GM20000 (cell line): ENCODE measurements around the gene NINL.

Source experiments
- DNase-seq: peaks from one replicate; pipeline ENCODE4 v3.0.0; 2012; ENCODE audit warnings: low spot score
- TF ChIP-seq, protein P1 (sequence below): IDR thresholded peaks from 2 replicates; pipeline ENCODE4 v1.5.1; 2012; ENCODE audit warnings: mild to moderate bottlenecking, control low read depth; ENCODE audit errors: extremely low read depth, missing control alignments

The NINL gene

DNA sequence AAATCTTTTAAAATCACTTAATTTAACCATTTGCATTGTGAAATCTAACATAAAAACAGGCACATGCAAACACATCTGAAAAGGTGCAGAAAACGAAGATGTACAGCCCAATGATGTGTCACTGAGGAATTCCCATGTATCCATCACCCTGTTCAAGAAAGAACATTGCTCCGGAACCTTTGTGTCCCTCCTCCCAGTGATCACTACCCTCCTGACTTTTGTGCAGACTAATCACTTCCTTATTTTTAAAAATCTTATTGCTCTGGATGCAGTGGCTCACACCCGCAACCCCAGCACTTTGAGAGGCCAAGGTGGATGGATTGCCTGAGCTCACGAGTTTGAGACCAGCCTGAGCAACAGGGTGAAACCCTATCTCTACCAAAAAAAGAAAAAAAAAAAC lies 163.3 kb downstream of the NINL start:
- TF ChIP-seq, protein P1, sequence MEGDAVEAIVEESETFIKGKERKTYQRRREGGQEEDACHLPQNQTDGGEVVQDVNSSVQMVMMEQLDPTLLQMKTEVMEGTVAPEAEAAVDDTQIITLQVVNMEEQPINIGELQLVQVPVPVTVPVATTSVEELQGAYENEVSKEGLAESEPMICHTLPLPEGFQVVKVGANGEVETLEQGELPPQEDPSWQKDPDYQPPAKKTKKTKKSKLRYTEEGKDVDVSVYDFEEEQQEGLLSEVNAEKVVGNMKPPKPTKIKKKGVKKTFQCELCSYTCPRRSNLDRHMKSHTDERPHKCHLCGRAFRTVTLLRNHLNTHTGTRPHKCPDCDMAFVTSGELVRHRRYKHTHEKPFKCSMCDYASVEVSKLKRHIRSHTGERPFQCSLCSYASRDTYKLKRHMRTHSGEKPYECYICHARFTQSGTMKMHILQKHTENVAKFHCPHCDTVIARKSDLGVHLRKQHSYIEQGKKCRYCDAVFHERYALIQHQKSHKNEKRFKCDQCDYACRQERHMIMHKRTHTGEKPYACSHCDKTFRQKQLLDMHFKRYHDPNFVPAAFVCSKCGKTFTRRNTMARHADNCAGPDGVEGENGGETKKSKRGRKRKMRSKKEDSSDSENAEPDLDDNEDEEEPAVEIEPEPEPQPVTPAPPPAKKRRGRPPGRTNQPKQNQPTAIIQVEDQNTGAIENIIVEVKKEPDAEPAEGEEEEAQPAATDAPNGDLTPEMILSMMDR = no peak
- DNase-seq = no peak

DNA sequence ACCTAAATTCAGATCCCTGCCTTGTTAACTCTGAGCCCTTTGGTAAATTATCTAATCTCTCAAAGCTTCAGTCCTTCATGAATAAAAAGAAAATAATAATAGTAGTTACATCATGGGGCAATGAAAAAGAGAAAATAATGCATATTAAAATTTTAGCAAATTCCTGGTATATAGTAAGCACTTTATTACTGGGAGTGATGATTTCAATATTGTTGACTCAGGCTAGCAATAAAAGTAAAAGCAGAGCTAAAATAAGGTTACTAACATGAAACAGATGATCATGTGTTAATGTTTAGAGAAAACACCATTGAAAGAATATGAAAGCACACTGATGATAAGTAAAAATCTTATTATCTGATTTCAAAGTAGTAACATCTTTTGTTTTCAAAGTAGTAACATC lies 164.2 kb downstream of the NINL start:
- no peak for DNase-seq
- TF ChIP-seq, protein P1 = no peak

DNA sequence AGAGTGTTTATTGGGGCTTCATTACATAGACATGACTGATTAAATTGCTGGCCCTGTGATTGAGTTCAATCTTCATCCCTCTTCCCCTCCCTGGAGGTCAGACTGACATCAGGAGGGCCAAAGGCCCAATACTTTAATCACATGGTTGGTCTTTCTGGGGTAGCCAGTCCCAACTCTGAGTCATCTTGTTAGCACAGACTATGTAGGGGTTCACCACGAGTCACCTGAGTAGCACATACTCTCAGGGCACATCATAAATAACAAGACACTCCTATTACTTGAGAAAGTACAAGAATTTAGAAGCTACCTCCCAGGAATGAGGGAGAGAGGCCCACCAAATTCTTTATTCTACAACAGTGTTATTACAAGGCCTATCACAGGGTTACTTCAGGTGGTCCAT lies 166.6 kb downstream of the NINL start:
- TF ChIP-seq, protein P1 = no peak
- no peak for DNase-seq

DNA sequence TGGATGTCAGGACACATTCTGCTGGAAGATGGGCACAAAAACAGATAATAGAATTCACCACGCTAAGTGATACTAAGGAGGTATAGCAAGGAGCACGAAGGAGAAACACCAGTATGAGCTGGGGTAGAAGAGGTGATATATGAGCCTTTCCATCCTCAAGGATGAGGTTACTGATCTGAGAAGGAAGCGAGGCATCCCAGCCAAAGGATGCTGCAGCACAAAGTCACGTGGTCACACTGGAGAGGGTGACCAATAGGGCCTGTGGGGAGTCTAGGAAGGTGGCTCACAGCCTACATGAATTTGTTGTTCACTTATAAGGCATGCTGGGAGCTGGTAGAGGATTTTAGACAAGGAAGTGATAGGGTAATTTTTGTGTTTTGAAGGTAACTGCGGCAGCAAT lies 176.4 kb downstream of the NINL start:
- no peak for DNase-seq
- TF ChIP-seq, protein P1 = no peak

DNA sequence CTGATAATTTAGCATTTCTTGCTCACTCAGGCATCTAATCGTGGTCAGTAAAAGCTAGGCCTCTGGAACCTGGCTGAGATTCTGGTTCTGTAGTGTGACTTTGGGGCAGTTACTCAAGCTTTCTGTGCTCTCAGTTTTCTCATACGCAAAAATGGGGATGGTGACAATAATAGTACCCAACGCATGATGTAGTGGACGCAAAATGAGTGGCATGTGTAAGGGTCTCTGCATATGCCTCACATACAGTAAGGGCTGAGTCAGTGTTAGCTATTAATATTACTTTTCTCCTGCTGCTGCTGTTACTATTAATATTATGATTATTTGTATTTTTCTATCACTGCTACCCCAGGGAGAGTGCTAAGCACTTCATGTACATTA lies 177.2 kb downstream of the NINL start:
- DNase-seq = no peak
- TF ChIP-seq, protein P1 = no peak

DNA sequence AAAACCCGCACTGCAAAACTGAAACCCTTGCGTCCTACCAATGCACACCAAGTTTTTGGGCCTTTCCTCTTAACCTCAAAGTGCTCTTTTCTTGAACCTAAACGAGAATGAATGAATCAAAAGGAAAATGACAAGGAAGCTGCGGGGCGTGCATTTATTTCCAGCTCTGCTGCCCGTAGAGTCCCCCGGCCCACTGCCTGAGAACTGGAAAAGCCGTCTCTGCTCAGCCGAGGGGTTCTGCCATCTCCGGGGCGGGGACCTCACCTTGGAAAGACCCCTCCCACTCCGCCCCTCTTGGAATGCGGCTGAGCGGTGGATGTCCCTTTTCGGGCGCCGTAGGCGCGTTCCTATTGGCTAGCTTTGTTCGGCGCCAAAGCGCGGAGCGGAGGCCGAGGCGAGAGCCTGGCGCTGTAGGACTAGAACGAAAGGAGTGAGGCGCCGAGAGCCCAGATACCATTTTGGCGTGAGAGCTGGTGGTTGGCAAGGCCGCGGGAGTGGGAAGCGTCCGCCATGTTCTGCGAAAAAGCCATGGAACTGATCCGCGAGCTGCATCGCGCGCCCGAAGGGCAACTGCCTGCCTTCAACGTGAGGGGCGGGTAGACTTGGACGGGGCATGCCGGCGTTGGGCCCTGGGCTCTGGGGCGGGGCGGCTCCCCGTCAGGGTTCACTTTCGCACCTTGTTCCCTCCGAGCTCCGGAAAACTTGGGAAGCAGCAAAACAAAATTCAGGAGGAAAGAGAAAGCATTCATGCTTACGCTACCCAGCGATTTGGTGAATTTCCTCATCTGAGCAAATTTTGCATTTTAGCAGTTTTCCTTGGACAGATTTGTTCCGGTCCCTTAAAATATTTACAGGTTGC lies 177.8 kb downstream of the NINL start, which contains the start of gene GINS1:
Gene GINS1, plus strand, starts transcription at position 363 of the 859 bp plus-strand sequence. Its CDS starts 148 bp downstream, at position 511.
- TF ChIP-seq, protein P1 = no peak
- DNase-seq = peak; percentile 84
